Osteocyte (in vitro differentiated cells): Measurements from ENCODE around the gene CD70. TPM values are rescaled to one million over a fixed set of nuclear protein-coding genes. Genes with fewer than 3 reads are reported as not detected.
A peak's percentile ranks its signal among the peaks of the same experiment; 100 is the strongest.
"Not testable (repeated sequence)": the region's sequence is repeated elsewhere in the genome, so short reads cannot be mapped to it uniquely, and the experiment has no call there.

Experiments
- DNase-seq: peaks from one replicate; pipeline ENCODE4 v3.0.0; 2021; ENCODE audit warnings: mixed read lengths; ENCODE audit not compliant: unreplicated experiment; ENCODE audit errors: extremely low spot score
- H3K27ac Mint-ChIP-seq: one replicate; pipeline ENCODE4 v1.8.0; 2021; ENCODE audit warnings: mild to moderate bottlenecking, mixed read lengths; ENCODE audit not compliant: unreplicated experiment
- H3K27me3 Mint-ChIP-seq: one replicate; pipeline ENCODE4 v1.8.0; 2021; ENCODE audit warnings: mixed read lengths; ENCODE audit not compliant: unreplicated experiment
- H3K36me3 Mint-ChIP-seq: one replicate; pipeline ENCODE4 v1.8.0; 2021; ENCODE audit warnings: mixed read lengths; ENCODE audit not compliant: unreplicated experiment
- H3K4me1 Mint-ChIP-seq: one replicate; pipeline ENCODE4 v1.8.0; 2021; ENCODE audit warnings: mixed read lengths; ENCODE audit not compliant: unreplicated experiment
- H3K4me3 Mint-ChIP-seq: one replicate; pipeline ENCODE4 v1.8.0; 2021; ENCODE audit warnings: mild to moderate bottlenecking, moderate library complexity, mixed read lengths; ENCODE audit not compliant: unreplicated experiment
- H3K9me3 Mint-ChIP-seq: one replicate; pipeline ENCODE4 v1.8.0; 2021; ENCODE audit warnings: mixed read lengths; ENCODE audit not compliant: unreplicated experiment
- CTCF ChIP-seq: fragments of 200-600 bp; sonication (generic); IDR thresholded peaks from 2 replicates; pipeline ENCODE4 v1.5.0; 2021; ENCODE audit warnings: antibody characterized with exemption, mild to moderate bottlenecking, moderate library complexity
- total RNA-seq: library from RNA; stranded (reverse); gene quantifications from 2 replicates; pipeline ENCODE4 v1.2.1, GENCODE V29; 2021

Gene CD70
- total RNA-seq, 1 donor from 2014 or later: 0.54 TPM

- H3K27me3 Mint-ChIP-seq: peaks cover 2% of the 10 kb centered on the region
- H3K9me3 Mint-ChIP-seq: no peaks in the 10 kb centered on the region
- H3K4me3 Mint-ChIP-seq: no peak overlapping the region
- DNase-seq: peak; percentile 21
- H3K27ac Mint-ChIP-seq: no peak overlapping the region
- TF ChIP-seq CTCF: no peak
- no peaks in the 10 kb centered on the region for H3K36me3 Mint-ChIP-seq
- peaks cover 18% of the 10 kb centered on the region for H3K4me1 Mint-ChIP-seq
Observed at GRCh38 chr19:6608940-6609339, 18.0 kb upstream of the CD70 start.

- not testable (repeated sequence) for H3K27ac Mint-ChIP-seq
Observed at GRCh38 chr19:6608146-6608545, 17.2 kb upstream of the CD70 start.

GRCh38 chr19:6606276-6607070, 15.5 kb upstream of the CD70 start:
- not testable (repeated sequence) for H3K27me3 Mint-ChIP-seq, H3K36me3 Mint-ChIP-seq, H3K27ac Mint-ChIP-seq, H3K4me3 Mint-ChIP-seq, H3K9me3 Mint-ChIP-seq
- peaks cover 11% of the 10 kb centered on the region for H3K4me1 Mint-ChIP-seq
- DNase-seq: peak; percentile 19

More at GRCh38 chr19:6608146-6608545, 17.2 kb upstream of the CD70 start:
- H3K4me3 Mint-ChIP-seq, H3K36me3 Mint-ChIP-seq, H3K9me3 Mint-ChIP-seq, H3K27me3 Mint-ChIP-seq: not testable (repeated sequence)
- peaks cover 18% of the 10 kb centered on the region for H3K4me1 Mint-ChIP-seq
- peak; percentile 53 for DNase-seq

- H3K9me3 Mint-ChIP-seq: no peaks in the 10 kb centered on the region
- TF ChIP-seq CTCF: no peak
- no peaks in the 10 kb centered on the region for H3K4me1 Mint-ChIP-seq
- H3K4me3 Mint-ChIP-seq: no peak overlapping the region
- peaks cover 7% of the 10 kb centered on the region for H3K27me3 Mint-ChIP-seq
- no peaks in the 10 kb centered on the region for H3K36me3 Mint-ChIP-seq
- H3K27ac Mint-ChIP-seq: no peak overlapping the region
- peak; percentile 40 for DNase-seq
Observed at GRCh38 chr19:6604906-6605305, 14.0 kb upstream of the CD70 start.

GRCh38 chr19:6602729-6603114, 11.8 kb upstream of the CD70 start:
- H3K27ac Mint-ChIP-seq: no peak overlapping the region
- H3K4me1 Mint-ChIP-seq: no peaks in the 10 kb centered on the region
- no peak for DNase-seq
- TF ChIP-seq CTCF: no peak
- no peak overlapping the region for H3K4me3 Mint-ChIP-seq
- no peaks in the 10 kb centered on the region for H3K36me3 Mint-ChIP-seq
- peaks cover 18% of the 10 kb centered on the region for H3K27me3 Mint-ChIP-seq
- H3K9me3 Mint-ChIP-seq: no peaks in the 10 kb centered on the region

GRCh38 chr19:6601537-6602052, 10.6 kb upstream of the CD70 start:
- H3K36me3 Mint-ChIP-seq, H3K27ac Mint-ChIP-seq, H3K4me3 Mint-ChIP-seq, H3K4me1 Mint-ChIP-seq, H3K9me3 Mint-ChIP-seq: not testable (repeated sequence)
- DNase-seq: peak; percentile 65
- H3K27me3 Mint-ChIP-seq: peaks cover 19% of the 10 kb centered on the region

- peak; percentile 2 for DNase-seq
- H3K4me3 Mint-ChIP-seq, H3K4me1 Mint-ChIP-seq: not testable (repeated sequence)
Observed at GRCh38 chr19:6600951-6601536, 10.1 kb upstream of the CD70 start.

More at GRCh38 chr19:6600951-6601536, 10.1 kb upstream of the CD70 start:
- H3K36me3 Mint-ChIP-seq, H3K9me3 Mint-ChIP-seq, H3K27ac Mint-ChIP-seq: not testable (repeated sequence)
- peaks cover 19% of the 10 kb centered on the region for H3K27me3 Mint-ChIP-seq
